K562 (cell line): ENCODE data around the gene SLC7A1. TPM values are rescaled to one million over a fixed set of nuclear protein-coding genes. Genes with fewer than 3 reads are reported as not detected.

Experiments used
- ATAC-seq: fragments of 200-7000 bp; cut with Tn5 transposase; 3 replicates; pipeline ENCODE4 v1.9.1; 2020; ENCODE audit warnings: moderate library complexity
- BruUV-seq: library from RNA; stranded (reverse); fragments of 400-500 nt; replicated peaks from 2 replicates; lab custom pipeline; 2021; lab: Mats Ljungman, UMichigan
- CTCF ChIA-PET: fragments of 300-600 bp; formaldehyde crosslinking; extraction: SDS; loops from one replicate; lab custom pipeline; 2021; ENCODE audit warnings: low intra/inter-chr PET ratio; lab: Yijun Ruan, JAX
- POLR2A ChIA-PET: fragments of 300-600, 350-650 bp; sonication (Branson Sonifier 250); formaldehyde crosslinking; extraction: SDS; loops from one replicate; lab custom pipeline; 2021; ENCODE audit warnings: antibody characterized with exemption, inconsistent platforms; lab: Yijun Ruan, JAX
- DNase-seq, 4 experiments: peaks; one replicate each; pipeline versions ENCODE4 v3.0.0 to v3.0.0-alpha.2; 2011 to 2018; ENCODE audit warnings: low spot score in 3 of 4, mixed read lengths in 3 of 4; ENCODE audit errors: extremely low read depth in 1 of 4
- FAIRE-seq: peaks from 2 replicates; lab custom pipeline; 2011; peaks lifted over from hg19 to GRCh38; lab: Jason Lieb, UNC
- H2AFZ ChIP-seq: 2 replicates; pipeline ENCODE4 v1.6.0; 2011; ENCODE audit warnings: low read depth, low read length, control low read depth, inconsistent platforms
- H3K27ac ChIP-seq: fragments of 200-600 bp; 3 replicates; pipeline ENCODE4 v1.8.0; 2011; ENCODE audit warnings: low read depth, mild to moderate bottlenecking, control low read depth, inconsistent platforms, low read length, moderate library complexity, mixed read lengths; ENCODE audit errors: extremely low read depth
- H3K27me3 ChIP-seq, 2 experiments: fragments of 300-600 bp in 1 of 2; 2 replicates in 1 of 2; 3 replicates in 1 of 2; pipeline versions ENCODE4 v1.6.0 to v1.8.0; 2011; ENCODE audit warnings: inconsistent platforms in 2 of 2, low read length in 2 of 2, mild to moderate bottlenecking in 1 of 2, mixed read lengths in 1 of 2, moderate library complexity in 1 of 2; ENCODE audit not compliant: control insufficient read depth in 2 of 2, insufficient read depth in 2 of 2
- H3K36me3 ChIP-seq: fragments of 300-600 bp; 3 replicates; pipeline ENCODE4 v1.8.0; 2011; ENCODE audit warnings: mild to moderate bottlenecking, low read length, inconsistent platforms; ENCODE audit not compliant: control insufficient read depth, insufficient read depth
- H3K4me1 ChIP-seq, 2 experiments: fragments of 200-600 bp in 1 of 2; replicated peaks in 1 of 2; 2 replicates in 1 of 2; 3 replicates in 1 of 2; pipeline versions ENCODE4 v1.5.1 to v1.8.0; 2011; ENCODE audit warnings: inconsistent platforms in 2 of 2, low read length in 2 of 2, mild to moderate bottlenecking in 1 of 2, mixed read lengths in 1 of 2, moderate library complexity in 1 of 2; ENCODE audit not compliant: control insufficient read depth in 2 of 2, insufficient read depth in 2 of 2
- H3K4me2 ChIP-seq: 2 replicates; pipeline ENCODE4 v1.6.1; 2011; ENCODE audit warnings: low read length, control low read depth, inconsistent platforms, mixed read lengths; ENCODE audit not compliant: insufficient read depth
- H3K4me3 ChIP-seq: fragments of 200-600 bp; sonication (generic), shearing (Covaris generic); 2 replicates; pipeline ENCODE4 v1.5.1; 2016; ENCODE audit warnings: control low read depth, inconsistent platforms
- H3K79me2 ChIP-seq: fragments of 200-600 bp; 3 replicates; pipeline ENCODE4 v1.8.0; 2011; ENCODE audit warnings: low read length, inconsistent platforms; ENCODE audit not compliant: control insufficient read depth, insufficient read depth
- H3K9ac ChIP-seq, 2 experiments: 2 replicates each; pipeline versions ENCODE4 v1.6.0 to v1.6.1; 2011; ENCODE audit warnings: low read depth in 2 of 2, low read length in 2 of 2, control low read depth in 1 of 2, inconsistent platforms in 1 of 2, mild to moderate bottlenecking in 1 of 2, mixed read lengths in 1 of 2; ENCODE audit not compliant: insufficient read depth in 1 of 2
- H3K9me1 ChIP-seq: one replicate; pipeline ENCODE4 v1.6.0; 2011; ENCODE audit warnings: inconsistent platforms, mild to moderate bottlenecking, low read length, moderate library complexity; ENCODE audit not compliant: control insufficient read depth, insufficient read depth
- H3K9me3 ChIP-seq: replicated peaks from 2 replicates; pipeline ENCODE4 v1.5.1; 2011; ENCODE audit warnings: low read depth, low read length, inconsistent platforms; ENCODE audit not compliant: control insufficient read depth, insufficient read depth
- H4K20me1 ChIP-seq: replicated peaks from 2 replicates; pipeline ENCODE4 v1.6.1; 2011; ENCODE audit warnings: low read length, inconsistent platforms, mixed read lengths; ENCODE audit not compliant: control insufficient read depth, insufficient read depth
- CCNT2 ChIP-seq: IDR thresholded peaks from 2 replicates; pipeline ENCODE4 v1.6.1; 2011; ENCODE audit warnings: borderline replicate concordance, low read depth, mild to moderate bottlenecking, moderate library complexity, mixed read lengths, low read length; ENCODE audit not compliant: insufficient read length; ENCODE audit errors: extremely low read depth
- CXXC5 ChIP-seq: fragments of 250-450 bp; sonication (Bioruptor Pico); IDR thresholded peaks from 2 replicates; pipeline ENCODE4 v1.8.0; 2022; ENCODE audit warnings: inconsistent platforms, mild to moderate bottlenecking, moderate library complexity
- EP300 ChIP-seq: IDR thresholded peaks from 2 replicates; pipeline ENCODE4 v1.6.1; 2012; ENCODE audit warnings: low read length, improper control_type of control experiment
- HMGN3 ChIP-seq: IDR thresholded peaks from 2 replicates; pipeline ENCODE4 v1.6.1; 2011; ENCODE audit warnings: borderline replicate concordance, low read depth, mild to moderate bottlenecking, mixed read lengths, low read length; ENCODE audit not compliant: insufficient read length; ENCODE audit errors: extremely low read depth
- JUNB ChIP-seq: fragments of 450-650 bp; formaldehyde crosslinking; conservative IDR thresholded peaks from 2 replicates; pipeline ENCODE4 v1.4.0; 2020; ENCODE audit warnings: mild to moderate bottlenecking
- JUND ChIP-seq, 2 experiments: IDR thresholded peaks; 2 replicates in 1 of 2; 3 replicates in 1 of 2; pipeline ENCODE4 v1.6.1; 2011; ENCODE audit warnings: borderline replicate concordance in 2 of 2, low read depth in 2 of 2, low read length in 2 of 2, improper control_type of control experiment in 1 of 2, missing biosample characterization in 1 of 2, missing genetic modification characterization in 1 of 2, missing genetic modification reagents in 1 of 2
- KAT7 ChIP-seq: sonication (generic); formaldehyde crosslinking; IDR thresholded peaks from 2 replicates; pipeline ENCODE4 v1.8.0; 2022; ENCODE audit warnings: missing genetic modification reagents, mild to moderate bottlenecking, borderline replicate concordance
- MEIS2 ChIP-seq: fragments of 450-650 bp; IDR thresholded peaks from 2 replicates; pipeline ENCODE4 v1.6.1; 2014; ENCODE audit warnings: mild to moderate bottlenecking; ENCODE audit not compliant: partially characterized antibody
- NCOA1 ChIP-seq: fragments of 450-650 bp; IDR thresholded peaks from 2 replicates; pipeline ENCODE4 v1.6.1; 2016; ENCODE audit warnings: low read depth
- NFE2 ChIP-seq: IDR thresholded peaks from 2 replicates; pipeline ENCODE4 v1.6.1; 2014; ENCODE audit warnings: antibody characterized with exemption, low read depth
- SLC30A9 ChIP-seq: fragments of 250-450 bp; sonication (Bioruptor Pico); IDR thresholded peaks from 2 replicates; pipeline ENCODE4 v1.8.0; 2022; ENCODE audit warnings: mild to moderate bottlenecking, moderate library complexity
- SMC3 ChIP-seq: conservative IDR thresholded peaks from 2 replicates; pipeline ENCODE4 v1.6.1; 2011; ENCODE audit warnings: low read depth, low read length, improper control_type of control experiment; ENCODE audit not compliant: insufficient read depth
- WGBS: fragments of 100-300 bp; shearing (Covaris generic); methylation state at CpG from one replicate; pipeline ENCODE4 v1.1.6; 2016; ENCODE audit warnings: low coverage, mixed read lengths; ENCODE audit not compliant: insufficient coverage; ENCODE audit errors: missing lambda C conversion rate; 5-methylcytosine and 5-hydroxymethylcytosine counted together
- in situ Hi-C: fragments of 300-500 bp; cut with MboI; formaldehyde crosslinking; loops from 4 replicates; pipeline ENCODE4 v1.15.0; 2018; ENCODE audit warnings: inconsistent platforms, mixed read lengths
- intact Hi-C: fragments of 100-400 bp; cut with micrococcal nuclease; formaldehyde crosslinking; loops from 2 replicates; pipeline ENCODE4 v1.14.2; 2022
- polyA plus RNA-seq, 8 experiments: library from polyadenylated mRNA; depleted of rRNA in 4 of 8; stranded (reverse) in 5 of 8; unstranded in 3 of 8; fragments of >200 nt; fragmentation: Nextera tagmentation in 2 of 8; fragmentation: Illumina TruSeq in 1 of 8; extraction: Ambion mirVana in 2 of 8; extraction: Trizol in 1 of 8; gene quantifications; 2 replicates each; pipeline versions ENCODE4 v1.2.1 to v1.2.3, GENCODE V29; 2011 to 2014; ENCODE audit warnings: inconsistent platforms in 1 of 8, missing spikeins in 1 of 8
- total RNA-seq, 7 experiments: library from RNA; depleted of rRNA in 6 of 7; stranded (reverse); fragments of >200 nt in 6 of 7; fragmentation: Illumina TruSeq in 2 of 7; extraction: Trizol in 2 of 7; gene quantifications; 2 replicates each; pipeline versions ENCODE4 v1.2.1 to v1.2.3, GENCODE V29; 2011 to 2021; ENCODE audit warnings: low replicate concordance in 1 of 7
- TF ChIP-seq, protein P1 (sequence below): IDR thresholded peaks from 2 replicates; pipeline ENCODE4 v1.6.1; 2012; ENCODE audit warnings: low read depth, low read length, improper control_type of control experiment, borderline replicate concordance
- TF ChIP-seq, protein P2 (sequence below): fragments of 250-450 bp; sonication (Bioruptor Pico); IDR thresholded peaks from 2 replicates; pipeline ENCODE4 v1.4.0; 2020; ENCODE audit warnings: borderline replicate concordance
- TF ChIP-seq, protein P3 (sequence below): fragments of 250-450 bp; sonication (Bioruptor Pico); IDR thresholded peaks from 2 replicates; pipeline ENCODE4 v1.5.0; 2020; ENCODE audit warnings: mild to moderate bottlenecking

SLC7A1 gene
- total and polyA plus RNA-seq, 9 of the 15 experiments (the other 6 are each of a cell fraction or from before 2014, with no cell fraction given) = 3.3 to 69.7 (median 10.8) TPM

DNA sequence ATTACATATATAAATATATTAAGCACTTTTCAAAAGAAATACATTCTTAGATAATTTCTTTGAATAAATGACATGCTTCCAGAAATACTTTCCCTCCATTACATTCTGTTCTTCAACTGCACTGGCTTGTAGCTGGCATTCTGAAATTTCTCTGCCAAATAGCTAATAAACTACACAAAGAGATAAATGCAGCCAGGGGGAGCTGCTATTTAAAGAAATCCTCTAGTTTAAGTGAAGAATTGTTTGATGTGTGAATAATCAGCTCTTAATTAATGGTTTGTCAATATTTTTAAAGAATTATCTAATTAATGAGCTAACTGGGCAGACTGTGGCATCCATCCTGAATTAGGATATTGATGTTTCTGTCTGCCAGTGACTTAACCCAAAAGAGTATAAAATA lies 30.7 kb downstream of the SLC7A1 start (continued):
- TF ChIP-seq CCNT2 = no peak
- TF ChIP-seq MEIS2 = no peak
- no peak for TF ChIP-seq NCOA1
- TF ChIP-seq JUND (IDR thresholded peaks at IDR 0.05; ENCODE audit: borderline replicate concordance, low read depth, low read length) = no peak
- TF ChIP-seq JUND (tag; IDR thresholded peaks at IDR 0.05; ENCODE audit: borderline replicate concordance, low read depth, low read length) = no peak

DNA sequence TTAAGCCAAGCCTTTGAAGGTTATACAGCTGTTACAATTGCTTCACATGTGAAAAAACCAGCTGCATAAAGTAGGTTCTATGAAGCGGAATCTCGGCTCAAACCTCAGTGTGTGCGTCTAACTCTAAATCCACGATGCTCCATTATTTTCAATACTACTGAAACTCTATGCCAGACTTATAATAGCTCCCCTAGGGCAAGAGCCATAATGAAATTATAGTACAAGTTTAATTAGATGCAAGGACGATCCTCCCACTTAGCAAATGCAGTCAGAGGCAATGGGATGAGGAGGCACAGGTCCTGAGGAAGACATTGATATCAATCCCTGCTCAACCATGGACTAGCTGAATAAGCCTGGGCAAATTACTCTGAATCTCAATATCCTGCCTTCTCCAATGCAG lies 31.1 kb downstream of the SLC7A1 start:
- no peaks in the 10 kb centered on the region for H3K9me3 ChIP-seq
- CTCF ChIA-PET = no interaction called here
- DNase-seq (no peak), FAIRE-seq (no peak), ATAC-seq (no peak)
- H3K36me3 ChIP-seq = no peaks in the 10 kb centered on the region; the same call in 2 of the 3 replicates
- H4K20me1 ChIP-seq = peaks cover 53% of the 10 kb centered on the region
- H3K79me2 ChIP-seq = peaks cover 89% of the 10 kb centered on the region
- POLR2A ChIA-PET = no interaction called here
- no peak overlapping the region for H3K4me2 ChIP-seq
- intact Hi-C loops (no loop called here), in situ Hi-C loops (no loop called here)
- no TSS peak for BruUV-seq
- no peak overlapping the region for H3K9ac ChIP-seq
- peaks cover 2% of the 10 kb centered on the region for H3K9me1 ChIP-seq
- WGBS = 91% methylated on average over 5 of the region's 5 CpGs
- H3K27me3 ChIP-seq = no peaks in the 10 kb centered on the region
- no peak overlapping the region for H2AFZ ChIP-seq
- no peaks in the 10 kb centered on the region; a peak in 2 of 5 replicates for H3K4me1 ChIP-seq
- no peak overlapping the region for H3K4me3 ChIP-seq
- H3K27ac ChIP-seq = no peak overlapping the region
- TF ChIP-seq, protein P1, sequence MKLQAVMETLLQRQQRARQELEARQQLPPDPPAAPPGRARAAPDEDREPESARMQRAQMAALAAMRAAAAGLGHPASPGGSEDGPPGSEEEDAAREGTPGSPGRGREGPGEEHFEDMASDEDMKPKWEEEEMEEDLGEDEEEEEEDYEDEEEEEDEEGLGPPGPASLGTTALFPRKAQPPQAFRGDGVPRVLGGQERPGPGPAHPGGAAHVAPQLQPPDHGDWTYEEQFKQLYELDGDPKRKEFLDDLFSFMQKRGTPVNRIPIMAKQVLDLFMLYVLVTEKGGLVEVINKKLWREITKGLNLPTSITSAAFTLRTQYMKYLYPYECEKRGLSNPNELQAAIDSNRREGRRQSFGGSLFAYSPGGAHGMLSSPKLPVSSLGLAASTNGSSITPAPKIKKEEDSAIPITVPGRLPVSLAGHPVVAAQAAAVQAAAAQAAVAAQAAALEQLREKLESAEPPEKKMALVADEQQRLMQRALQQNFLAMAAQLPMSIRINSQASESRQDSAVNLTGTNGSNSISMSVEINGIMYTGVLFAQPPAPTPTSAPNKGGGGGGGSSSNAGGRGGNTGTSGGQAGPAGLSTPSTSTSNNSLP = no peak
- no peak for TF ChIP-seq KAT7 (CRISPR knock-in tag)
- TF ChIP-seq CXXC5 (CRISPR knock-in tag) = no peak
- TF ChIP-seq NFE2 = no peak
- TF ChIP-seq, protein P2, sequence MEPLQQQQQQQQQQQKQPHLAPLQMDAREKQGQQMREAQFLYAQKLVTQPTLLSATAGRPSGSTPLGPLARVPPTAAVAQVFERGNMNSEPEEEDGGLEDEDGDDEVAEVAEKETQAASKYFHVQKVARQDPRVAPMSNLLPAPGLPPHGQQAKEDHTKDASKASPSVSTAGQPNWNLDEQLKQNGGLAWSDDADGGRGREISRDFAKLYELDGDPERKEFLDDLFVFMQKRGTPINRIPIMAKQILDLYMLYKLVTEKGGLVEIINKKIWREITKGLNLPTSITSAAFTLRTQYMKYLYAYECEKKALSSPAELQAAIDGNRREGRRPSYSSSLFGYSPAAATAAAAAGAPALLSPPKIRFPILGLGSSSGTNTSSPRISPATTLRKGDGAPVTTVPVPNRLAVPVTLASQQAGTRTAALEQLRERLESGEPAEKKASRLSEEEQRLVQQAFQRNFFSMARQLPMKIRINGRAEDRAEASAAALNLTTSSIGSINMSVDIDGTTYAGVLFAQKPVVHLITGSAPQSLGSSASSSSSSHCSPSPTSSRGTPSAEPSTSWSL (CRISPR knock-in tag) = no peak
- no peak for TF ChIP-seq EP300
- no peak for TF ChIP-seq SMC3
- no peak for TF ChIP-seq HMGN3
- TF ChIP-seq, protein P3, sequence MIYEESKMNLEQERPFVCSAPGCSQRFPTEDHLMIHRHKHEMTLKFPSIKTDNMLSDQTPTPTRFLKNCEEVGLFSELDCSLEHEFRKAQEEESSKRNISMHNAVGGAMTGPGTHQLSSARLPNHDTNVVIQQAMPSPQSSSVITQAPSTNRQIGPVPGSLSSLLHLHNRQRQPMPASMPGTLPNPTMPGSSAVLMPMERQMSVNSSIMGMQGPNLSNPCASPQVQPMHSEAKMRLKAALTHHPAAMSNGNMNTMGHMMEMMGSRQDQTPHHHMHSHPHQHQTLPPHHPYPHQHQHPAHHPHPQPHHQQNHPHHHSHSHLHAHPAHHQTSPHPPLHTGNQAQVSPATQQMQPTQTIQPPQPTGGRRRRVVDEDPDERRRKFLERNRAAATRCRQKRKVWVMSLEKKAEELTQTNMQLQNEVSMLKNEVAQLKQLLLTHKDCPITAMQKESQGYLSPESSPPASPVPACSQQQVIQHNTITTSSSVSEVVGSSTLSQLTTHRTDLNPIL = no peak
- no peak for TF ChIP-seq SLC30A9 (CRISPR knock-in tag)
- no peak for TF ChIP-seq JUNB (CRISPR knock-in tag)
